ENCODE results near the gene ZNF593.

DNA sequence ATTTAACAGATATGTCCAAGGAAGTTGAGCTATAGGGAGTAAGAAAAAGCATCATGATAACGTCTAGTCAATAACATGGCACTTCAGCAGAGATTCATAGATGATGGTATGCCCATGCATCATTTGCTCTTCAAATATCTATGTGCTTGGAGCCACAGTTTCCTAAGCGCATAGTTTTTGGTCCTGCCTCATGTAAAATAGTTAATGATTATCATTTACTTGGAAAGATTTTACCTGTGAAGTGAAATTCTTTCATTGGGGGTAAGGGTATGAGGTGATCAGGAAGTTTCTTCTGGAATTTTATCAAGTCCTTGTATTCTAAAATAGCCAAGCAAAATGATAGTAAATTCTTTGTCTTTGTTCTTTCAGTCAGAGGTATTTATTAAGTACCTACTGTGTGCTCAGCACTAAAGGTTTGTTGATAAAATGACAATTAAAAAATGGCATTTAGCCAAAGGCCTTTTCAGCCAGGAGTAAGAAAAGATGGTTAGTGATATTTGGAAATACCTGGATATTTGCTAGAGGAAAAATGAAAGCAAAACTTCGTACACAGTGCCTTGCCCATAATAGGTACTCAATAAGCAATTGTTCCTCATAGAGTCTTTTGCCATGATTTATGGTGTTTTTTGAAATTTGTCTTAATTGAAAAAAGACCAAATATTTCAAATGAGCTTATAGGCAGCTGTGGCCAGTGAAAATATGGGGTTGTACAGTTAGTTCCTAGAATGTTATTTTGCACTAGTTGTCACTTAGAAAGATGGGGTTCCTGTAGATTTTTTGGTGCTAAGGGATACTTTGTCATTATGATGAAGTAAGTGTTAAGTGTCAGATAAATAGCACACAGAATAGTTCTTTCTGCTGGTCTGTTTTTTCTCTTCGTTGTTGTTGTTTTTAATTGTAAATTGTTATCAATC is 45.0 kb upstream of the ZNF593 start:
- TF ChIP-seq ZFP30 (CRISPR knock-in tag; IDR thresholded peaks at IDR 0.05) = no peak
- TF ChIP-seq, protein P1, sequence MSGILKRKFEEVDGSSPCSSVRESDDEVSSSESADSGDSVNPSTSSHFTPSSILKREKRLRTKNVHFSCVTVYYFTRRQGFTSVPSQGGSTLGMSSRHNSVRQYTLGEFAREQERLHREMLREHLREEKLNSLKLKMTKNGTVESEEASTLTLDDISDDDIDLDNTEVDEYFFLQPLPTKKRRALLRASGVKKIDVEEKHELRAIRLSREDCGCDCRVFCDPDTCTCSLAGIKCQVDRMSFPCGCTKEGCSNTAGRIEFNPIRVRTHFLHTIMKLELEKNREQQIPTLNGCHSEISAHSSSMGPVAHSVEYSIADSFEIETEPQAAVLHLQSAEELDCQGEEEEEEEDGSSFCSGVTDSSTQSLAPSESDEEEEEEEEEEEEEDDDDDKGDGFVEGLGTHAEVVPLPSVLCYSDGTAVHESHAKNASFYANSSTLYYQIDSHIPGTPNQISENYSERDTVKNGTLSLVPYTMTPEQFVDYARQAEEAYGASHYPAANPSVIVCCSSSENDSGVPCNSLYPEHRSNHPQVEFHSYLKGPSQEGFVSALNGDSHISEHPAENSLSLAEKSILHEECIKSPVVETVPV (CRISPR knock-in tag; IDR thresholded peaks at IDR 0.05) = no peak
- TF ChIP-seq ZFP3 (CRISPR knock-in tag; IDR thresholded peaks at IDR 0.05) = no peak
- TF ChIP-seq, protein P2, sequence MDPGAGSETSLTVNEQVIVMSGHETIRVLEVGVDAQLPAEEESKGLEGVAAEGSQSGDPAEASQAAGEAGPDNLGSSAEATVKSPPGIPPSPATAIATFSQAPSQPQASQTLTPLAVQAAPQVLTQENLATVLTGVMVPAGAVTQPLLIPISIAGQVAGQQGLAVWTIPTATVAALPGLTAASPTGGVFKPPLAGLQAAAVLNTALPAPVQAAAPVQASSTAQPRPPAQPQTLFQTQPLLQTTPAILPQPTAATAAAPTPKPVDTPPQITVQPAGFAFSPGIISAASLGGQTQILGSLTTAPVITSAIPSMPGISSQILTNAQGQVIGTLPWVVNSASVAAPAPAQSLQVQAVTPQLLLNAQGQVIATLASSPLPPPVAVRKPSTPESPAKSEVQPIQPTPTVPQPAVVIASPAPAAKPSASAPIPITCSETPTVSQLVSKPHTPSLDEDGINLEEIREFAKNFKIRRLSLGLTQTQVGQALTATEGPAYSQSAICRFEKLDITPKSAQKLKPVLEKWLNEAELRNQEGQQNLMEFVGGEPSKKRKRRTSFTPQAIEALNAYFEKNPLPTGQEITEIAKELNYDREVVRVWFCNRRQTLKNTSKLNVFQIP (CRISPR knock-in tag; IDR thresholded peaks at IDR 0.05; ENCODE audit: borderline replicate concordance, low read depth) = no peak
- TF ChIP-seq, protein P3, sequence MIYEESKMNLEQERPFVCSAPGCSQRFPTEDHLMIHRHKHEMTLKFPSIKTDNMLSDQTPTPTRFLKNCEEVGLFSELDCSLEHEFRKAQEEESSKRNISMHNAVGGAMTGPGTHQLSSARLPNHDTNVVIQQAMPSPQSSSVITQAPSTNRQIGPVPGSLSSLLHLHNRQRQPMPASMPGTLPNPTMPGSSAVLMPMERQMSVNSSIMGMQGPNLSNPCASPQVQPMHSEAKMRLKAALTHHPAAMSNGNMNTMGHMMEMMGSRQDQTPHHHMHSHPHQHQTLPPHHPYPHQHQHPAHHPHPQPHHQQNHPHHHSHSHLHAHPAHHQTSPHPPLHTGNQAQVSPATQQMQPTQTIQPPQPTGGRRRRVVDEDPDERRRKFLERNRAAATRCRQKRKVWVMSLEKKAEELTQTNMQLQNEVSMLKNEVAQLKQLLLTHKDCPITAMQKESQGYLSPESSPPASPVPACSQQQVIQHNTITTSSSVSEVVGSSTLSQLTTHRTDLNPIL (CRISPR knock-in tag; IDR thresholded peaks at IDR 0.05; ENCODE audit: low read depth) = no peak
- TF ChIP-seq BACH2 (CRISPR knock-in tag; IDR thresholded peaks at IDR 0.05; ENCODE audit: borderline replicate concordance) = no peak
